GM21825 (cell line): ENCODE measurements around the gene CLDN25.

Experiments
- ATAC-seq: cut with Tn5 transposase; IDR thresholded peaks from one replicate; pipeline ENCODE4 v1.9.1; 2021; ENCODE audit warnings: mild to moderate bottlenecking, moderate library complexity; ENCODE audit not compliant: unreplicated experiment

CLDN25 gene

DNA sequence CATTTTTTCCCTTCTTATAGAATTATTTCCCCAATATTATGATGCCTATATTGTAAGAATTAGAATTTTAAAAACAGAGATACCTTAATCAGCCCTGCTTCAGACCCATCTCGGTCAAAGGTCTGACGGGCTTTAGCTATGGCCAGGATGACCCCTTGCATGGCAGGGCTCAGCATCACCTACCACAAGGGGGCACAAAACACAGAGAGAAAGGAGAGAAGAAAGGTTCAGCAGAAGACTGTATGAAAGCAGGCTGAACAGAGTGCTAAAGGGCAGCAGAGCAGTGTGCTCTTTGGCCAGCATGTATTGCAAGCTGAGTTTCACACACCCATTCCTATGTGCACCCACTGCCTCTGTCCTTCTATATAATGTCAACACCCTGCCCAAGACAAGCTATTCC lies 26.8 kb downstream of the CLDN25 start:
- no peak for ATAC-seq

DNA sequence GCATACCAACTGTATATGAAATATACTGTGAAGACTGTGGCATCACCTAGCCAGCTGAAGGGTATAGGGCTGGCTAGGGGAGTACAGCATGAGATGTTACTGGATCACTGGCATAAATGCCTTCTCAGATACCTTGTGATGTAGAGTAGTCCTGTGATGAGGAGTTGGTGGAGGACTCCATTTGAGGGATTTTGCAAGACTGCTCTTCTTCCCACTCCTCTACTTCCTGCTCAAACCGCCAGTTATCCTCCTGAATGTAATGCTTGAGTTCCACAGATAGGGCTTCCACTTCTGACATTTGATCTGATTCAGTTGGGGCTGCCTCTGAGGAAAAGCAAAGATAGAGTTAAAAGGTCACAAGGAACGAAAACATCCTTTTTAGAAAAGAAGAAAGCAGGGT lies 29.3 kb downstream of the CLDN25 start:
- no peak for ATAC-seq

DNA sequence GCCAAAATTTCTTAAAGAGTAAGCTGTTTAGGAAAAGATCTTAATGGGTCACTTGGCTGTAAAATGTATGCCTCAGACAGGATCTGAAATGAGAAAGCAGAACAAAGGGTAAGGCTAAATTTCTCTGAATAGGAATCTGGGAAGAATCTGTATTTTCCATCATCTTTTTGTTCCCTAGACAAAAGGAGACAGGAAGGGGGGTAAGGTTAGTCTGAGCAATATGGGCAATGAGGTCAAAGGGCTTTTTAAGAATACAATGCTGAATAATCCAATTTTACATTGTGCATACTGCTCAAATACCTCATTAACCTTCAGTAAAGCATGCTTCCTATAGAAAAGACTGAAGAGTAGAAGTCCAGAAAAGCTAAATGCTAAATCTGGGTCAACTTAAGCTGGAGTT lies 34.6 kb downstream of the CLDN25 start:
- no peak for ATAC-seq

DNA sequence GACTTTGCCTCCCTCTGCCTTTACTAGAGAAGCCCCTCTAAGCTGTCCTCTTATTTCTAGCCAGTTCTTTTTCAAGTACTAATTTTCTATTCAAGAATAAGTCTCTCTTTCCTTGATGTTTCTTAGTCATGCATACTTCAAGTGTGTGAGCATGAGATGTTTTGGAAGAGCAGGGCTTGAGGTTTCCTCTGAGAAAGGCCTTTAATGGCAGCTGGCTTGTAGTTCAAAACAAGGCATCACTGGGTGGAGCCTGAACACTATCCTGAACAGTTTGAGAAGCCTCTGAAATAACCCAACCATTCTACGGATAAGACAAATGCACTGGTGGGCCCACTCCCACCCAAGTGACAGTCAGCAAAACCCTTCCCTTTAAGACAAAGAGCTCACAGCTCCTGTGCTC lies 37.6 kb downstream of the CLDN25 start:
- no peak for ATAC-seq

DNA sequence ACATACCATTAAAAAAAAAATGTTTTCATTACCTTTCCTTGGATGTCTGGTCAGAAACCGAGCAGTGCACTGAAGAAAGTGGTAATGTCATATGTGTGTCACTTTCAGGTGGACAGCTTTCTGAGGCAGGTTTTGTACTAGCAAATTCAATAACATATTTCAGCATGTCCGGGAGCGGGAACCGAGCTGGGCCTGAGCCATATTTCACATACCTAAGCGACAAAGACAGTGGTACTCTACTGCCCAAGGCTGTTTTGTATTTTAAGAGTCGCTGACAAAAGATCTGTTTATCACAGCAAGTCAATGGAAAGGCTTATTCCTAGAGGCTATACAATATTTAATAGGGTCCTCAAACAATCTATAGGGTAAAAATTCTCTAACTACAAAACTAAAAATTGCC lies 38.0 kb downstream of the CLDN25 start:
- no peak for ATAC-seq

DNA sequence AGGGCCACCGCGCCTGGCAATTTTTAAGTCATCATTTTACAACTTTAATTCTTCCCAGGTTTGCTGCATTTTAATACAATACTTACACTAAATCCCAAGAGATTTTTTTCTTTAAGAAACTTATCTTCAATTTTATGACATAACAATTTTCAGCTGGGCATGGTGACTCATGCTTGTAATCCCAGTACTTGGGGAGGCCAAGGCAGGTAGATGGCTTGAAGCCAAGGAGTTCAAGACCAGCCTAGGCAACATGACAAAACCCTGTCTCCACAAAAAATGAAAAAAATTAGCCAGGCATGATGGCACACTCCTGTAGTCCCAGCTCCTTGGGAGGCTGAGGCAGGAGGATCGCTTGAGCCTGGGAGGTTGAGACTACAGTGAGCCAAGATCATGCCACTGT lies 38.8 kb downstream of the CLDN25 start:
- no peak for ATAC-seq

DNA sequence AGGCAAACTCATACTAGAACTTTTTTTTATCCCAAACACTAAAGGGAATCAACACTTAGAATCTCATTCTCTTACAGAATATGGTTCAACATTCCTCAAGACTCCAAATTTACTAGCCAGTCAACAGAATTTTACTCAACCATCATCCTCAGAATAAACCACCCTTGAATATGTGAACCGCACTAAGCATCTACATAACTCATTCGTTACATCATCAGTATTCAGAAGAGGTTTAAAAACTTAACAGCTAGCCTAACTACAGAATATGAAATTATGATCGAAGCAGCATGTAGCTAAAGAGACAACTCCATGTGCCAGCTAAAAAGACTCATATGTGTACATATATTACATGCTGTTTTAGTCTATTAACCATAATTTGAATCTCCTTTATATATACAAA lies 47.9 kb downstream of the CLDN25 start:
- no peak for ATAC-seq

DNA sequence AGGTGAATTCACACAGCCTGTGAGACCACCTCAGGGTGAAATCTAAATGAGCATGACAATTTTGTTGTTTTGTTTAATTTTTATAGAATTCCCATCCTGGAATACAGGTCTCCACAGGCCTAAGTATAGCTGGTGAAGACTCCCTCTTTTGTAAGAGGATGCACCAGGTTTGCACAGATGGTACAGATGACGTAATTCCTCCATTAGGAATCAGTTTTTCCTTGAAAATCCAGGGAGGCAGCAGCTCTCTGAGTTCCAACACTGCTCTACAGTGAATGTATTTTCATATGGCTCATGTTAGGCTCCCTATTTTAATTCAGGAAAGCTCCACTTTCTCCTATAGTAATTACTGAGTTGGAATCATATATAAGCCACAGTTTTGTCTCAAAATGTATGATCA lies 48.6 kb downstream of the CLDN25 start:
- no peak for ATAC-seq

DNA sequence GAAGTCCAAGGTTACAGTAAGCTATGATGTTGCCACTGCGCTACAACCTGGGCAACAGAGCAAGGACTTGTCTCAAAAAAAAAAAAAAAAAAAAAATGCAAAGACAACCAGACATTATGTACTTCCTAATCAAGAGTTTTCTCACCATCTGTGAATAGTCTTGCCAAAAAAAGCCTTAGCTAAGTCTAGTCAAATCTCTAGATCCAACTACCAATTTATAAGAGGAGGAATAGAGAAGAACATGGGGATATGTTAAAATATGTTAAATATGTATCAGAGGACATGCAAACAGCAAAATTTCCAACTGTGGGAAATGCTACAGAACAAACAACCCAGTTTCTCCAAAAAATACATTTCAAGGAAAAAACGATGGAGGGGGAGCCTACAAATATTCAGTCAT lies 50.2 kb downstream of the CLDN25 start:
- no peak for ATAC-seq
